Measurements from ENCODE around the gene SNX13.
A peak's percentile ranks its signal among the peaks of the same experiment; 100 is the strongest.

Gene SNX13, protein sequence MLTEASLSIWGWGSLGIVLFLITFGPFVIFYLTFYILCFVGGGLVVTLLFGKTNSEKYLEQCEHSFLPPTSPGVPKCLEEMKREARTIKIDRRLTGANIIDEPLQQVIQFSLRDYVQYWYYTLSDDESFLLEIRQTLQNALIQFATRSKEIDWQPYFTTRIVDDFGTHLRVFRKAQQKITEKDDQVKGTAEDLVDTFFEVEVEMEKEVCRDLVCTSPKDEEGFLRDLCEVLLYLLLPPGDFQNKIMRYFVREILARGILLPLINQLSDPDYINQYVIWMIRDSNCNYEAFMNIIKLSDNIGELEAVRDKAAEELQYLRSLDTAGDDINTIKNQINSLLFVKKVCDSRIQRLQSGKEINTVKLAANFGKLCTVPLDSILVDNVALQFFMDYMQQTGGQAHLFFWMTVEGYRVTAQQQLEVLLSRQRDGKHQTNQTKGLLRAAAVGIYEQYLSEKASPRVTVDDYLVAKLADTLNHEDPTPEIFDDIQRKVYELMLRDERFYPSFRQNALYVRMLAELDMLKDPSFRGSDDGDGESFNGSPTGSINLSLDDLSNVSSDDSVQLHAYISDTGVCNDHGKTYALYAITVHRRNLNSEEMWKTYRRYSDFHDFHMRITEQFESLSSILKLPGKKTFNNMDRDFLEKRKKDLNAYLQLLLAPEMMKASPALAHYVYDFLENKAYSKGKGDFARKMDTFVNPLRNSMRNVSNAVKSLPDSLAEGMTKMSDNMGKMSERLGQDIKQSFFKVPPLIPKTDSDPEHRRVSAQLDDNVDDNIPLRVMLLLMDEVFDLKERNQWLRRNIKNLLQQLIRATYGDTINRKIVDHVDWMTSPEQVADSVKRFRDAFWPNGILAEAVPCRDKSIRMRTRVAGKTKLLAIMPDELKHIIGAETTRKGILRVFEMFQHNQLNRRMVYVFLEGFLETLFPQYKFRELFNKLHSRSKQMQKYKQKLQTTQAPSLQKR

DNA sequence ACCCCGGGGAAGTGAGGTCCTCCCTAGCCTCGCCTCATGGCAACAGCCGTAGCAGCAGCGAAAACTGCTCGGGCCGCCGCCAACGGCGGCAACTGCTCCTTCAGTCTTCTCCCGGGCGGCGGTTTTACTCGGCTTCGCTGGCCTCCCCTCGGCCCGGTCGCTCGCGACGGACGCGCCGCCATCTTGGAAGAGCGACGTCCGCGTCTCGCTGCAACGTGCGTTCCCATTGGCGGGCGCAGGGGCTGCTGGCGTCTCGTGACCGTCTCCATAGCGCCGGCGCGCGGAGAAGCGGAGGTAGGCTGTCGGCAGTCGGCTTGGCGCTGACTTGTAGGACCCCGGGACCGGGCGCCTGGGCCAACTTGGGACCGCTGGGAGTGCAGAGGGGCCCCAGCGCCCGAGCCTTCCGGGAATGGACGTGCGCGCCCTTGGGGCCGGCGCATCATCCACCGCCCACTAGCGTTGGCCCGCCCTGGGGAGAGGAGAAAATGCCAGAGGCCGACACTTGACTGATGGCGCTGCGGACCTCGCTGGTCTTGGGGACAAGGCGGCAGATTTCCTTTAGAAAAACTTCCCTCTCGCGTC lies at the start of gene SNX13:
Gene SNX13, minus strand, starts transcription at position 193 of the 582 bp plus-strand sequence. CDS start 199 bp downstream, outside the sequence.
- DNase-seq, result peak; percentile 92

DNA sequence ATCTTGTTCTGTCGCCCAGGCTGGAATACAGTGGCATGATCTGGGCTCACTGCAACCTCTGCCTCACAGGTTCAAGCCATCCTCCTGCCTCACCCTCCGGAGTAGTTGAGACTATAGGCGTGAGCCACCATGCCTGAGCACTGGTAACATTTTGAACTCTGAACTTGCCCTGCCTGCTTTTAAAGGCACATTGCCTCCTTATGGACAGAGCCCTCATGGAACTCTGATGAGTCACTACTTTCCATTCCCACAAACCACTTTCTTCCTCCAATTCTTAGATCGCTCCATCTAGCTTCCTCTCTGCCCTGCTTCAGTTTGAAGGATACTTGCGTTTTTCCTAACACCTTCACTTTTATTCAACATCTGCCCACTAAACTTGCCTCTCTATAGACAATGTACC lies 49.3 kb upstream of the SNX13 start:
- no peak for DNase-seq

DNA sequence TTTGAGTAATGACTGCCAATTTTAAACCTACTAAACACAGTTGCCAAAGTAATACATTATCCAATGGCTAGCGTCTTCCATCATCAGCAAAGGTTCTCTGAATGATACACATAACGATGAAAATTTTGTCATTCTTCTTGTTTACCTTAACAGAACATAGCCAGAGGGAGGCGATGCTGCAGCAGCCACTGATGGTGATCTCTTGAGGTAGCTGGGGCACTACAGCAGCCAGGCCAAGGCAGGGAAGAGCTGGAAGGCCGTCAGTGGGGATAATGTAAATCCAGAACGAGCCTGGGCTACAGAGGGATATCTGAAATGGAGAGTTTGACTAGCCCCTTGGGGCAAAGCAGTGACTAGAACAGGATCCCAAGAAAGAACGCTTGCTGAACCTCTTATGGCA lies 48.6 kb upstream of the SNX13 start:
- DNase-seq, result no peak

DNA sequence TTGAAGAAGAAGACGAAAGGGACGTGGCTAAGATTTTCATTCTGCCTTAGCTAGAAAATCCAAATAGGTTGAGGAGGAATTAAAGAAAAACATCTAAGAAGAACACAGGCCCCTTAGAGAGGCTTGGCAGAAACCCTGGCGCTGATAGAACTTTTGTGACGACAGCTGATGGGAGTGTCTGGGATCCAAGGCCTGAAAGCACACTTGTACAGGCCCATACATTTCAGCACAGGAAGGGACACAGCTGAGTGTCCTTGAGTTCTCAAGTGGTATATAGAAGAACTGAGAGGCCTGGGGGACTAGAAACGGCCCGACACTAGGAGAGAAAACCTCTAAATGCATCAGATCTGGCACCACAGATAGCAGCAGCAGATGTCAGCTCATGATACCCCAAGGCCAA lies 47.8 kb upstream of the SNX13 start:
- DNase-seq, result no peak

DNA sequence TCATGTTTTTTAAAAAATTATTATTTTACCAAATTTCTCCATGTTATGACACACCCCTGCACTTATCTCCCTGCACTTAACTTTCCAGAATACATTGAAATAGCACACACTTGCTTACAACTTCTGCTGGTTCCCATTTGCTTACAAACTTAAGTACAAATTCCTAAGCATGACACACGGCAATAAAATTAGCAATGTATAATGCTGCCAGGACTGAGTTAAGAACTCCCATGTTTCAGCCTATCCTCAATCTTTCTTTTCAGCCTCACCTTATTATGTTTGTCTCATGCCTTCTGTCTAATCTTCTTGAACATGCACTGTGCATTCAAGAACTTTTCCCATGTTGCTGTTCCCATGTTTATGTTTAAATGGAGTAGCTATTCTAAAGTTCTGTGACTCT lies 46.6 kb upstream of the SNX13 start:
- no peak for DNase-seq

DNA sequence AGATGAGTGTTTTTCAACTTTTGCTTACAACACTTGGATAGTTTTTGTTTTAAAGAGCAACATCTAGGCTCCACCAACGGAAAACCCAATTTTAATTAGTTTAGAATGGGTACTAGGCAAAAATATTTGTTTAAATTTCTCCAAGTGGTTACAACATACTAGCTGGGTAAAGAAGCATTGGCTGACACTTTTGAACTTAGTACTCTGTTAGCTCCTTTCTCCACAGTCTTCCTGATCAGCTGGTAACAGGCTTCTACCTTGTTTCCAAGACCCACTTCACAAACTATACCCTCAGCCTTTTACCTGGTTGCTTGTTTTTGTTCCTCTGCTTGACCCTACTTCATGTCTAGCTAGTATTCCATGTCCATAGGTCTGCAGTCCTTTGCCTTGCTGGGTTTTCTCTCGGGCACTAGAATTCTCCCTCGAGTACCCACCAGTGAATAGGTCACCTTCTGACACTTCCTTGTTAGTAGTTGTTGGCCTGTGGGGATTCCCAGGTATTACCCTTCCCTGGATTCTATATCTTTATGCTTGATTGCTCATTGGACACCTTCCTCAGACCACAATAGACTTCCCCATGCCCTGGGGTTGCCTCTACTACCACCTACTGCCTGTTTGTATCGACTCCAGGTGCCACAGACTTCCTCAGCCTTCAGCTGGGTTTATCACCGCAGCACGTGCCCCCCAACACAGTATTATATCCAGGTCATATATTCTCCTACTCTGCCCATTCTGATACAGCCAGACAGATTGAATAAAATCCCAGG lies 45.4 kb upstream of the SNX13 start:
- DNase-seq, result no peak

DNA sequence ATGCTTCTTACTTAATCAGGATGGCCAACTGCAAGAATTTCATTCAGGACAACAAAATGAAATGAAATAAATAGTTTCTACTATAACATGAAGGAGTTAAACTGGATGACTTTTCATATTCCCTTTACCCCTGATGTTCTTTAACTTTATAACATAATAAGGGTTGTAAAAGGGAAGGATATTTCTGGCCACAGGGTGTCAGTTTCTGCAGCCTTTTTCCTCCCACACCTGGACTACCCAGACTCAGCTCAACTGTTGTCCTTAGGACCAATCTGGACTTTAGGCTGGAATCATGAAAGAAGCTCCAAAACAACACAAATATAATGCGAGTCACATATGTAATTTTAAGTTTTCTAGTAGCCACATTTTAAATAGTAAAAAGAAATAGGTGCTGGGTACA lies 44.0 kb upstream of the SNX13 start:
- DNase-seq, result no peak

DNA sequence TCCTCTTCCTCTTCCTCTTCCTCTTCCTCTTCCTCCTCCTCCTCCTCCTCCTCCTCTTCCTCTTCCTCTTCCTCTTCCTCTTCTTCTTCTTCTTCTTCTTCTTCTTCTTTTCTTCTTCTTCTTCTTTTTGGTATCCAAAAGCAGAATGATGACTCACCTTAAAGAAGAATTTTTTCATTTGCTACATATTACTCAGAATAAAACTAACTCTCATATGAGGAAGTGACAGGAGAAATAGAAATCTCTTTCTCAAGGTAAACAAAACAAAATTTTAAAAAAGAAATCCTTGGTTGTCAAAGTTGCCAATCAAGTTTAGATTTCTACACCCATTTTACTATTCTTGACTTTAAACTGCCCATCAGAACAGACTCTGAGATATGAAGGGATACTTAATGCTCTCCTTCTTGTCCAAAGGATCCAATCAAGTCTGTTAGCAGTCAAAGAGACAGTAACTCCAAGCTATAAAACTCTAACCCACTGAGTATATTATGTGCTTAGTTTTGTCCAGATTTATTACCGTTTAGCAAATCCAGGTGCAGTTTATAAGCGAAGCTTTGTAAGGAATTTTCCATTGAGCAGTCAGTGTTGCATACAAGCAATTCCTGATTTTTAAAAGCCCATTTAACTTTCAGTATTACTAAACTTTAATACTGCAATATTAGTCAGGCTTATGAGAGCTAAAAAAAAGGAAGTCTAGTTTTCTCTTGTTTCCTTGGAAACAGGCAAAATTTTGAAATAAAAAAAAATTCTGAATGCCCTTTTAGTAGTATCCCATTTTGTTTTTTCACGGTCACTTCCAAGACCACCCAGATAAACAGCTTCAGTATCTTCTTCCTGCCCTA lies 43.1 kb upstream of the SNX13 start:
- no peak for DNase-seq

DNA sequence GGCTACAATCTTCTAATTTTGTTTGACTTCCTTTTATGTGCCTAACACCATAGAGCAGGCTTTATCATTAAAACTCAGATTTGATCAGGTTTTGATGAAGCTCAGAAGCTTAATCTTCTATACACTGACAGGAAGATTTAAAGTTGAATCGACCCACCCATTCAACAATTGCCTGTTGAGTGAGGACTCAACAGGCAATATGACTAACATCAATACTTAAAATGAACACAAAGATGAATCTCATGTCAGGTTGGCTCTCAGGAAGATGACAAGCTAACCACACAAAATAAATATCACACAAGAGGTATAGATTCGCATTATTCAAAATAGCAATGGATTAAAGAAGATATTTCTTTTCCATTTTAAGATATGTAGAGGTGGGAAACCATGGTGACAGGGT lies 36.7 kb upstream of the SNX13 start:
- DNase-seq, result no peak

DNA sequence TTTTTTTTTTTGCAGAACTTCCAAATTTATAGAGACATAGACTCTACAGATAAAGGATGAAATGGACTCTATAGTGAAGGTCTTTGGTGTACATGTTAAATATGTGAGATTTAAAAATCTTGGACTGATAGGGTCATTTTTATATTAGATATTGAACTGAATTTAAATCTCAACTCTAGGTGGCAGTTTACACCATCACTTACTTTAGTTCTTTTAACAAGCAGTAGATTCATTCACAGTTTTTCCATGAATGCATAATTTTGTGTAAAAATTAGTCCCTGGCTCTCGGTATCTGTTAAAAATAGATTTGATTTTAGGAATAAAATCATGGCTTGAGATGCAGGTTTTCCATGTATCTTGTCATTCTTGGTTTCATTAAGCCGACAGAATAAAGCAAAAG lies 31.1 kb upstream of the SNX13 start:
- DNase-seq, result no peak

DNA sequence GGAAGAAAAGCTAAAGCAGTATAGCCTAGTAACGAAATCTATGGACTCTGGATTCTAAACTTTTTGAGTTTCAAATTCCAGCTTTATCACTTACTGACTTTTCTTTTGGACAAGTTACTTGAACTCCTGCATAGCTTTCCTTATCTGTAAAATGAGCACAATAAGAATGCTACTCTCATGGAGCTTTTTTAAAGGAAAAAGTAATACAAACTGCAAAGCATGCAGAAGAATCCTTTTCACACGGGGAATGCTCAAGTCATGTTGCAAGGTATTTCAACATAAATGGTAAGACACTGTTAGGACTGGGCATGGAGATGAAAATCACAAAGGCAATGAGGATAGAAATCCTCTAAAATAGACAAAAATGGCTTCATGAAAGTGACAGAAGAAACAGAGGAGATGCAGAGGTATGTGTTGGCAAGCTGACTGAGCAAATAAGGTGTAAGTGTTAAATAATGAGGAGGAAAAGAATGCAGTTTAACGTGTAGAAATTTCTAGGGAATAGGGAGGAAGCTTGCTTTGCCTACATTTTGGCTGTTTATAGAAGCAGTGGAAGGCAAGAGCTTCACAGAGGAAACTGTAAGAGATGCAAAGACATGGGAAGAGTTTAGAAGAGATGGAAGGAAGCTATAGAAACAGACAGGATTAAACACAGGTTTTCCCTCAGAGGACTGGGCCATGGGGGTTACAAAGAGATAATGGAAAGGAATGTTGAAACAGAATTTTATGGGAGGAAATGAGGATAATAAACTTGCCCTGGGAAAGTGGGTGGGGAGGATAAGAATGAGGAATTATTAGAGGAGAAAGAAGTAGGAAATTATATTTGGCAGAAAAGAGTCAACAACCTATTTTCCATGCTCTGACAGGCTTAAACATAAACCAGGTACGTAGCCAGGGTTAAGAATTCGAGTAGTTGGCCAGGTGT lies 28.8 kb upstream of the SNX13 start:
- no peak for DNase-seq

DNA sequence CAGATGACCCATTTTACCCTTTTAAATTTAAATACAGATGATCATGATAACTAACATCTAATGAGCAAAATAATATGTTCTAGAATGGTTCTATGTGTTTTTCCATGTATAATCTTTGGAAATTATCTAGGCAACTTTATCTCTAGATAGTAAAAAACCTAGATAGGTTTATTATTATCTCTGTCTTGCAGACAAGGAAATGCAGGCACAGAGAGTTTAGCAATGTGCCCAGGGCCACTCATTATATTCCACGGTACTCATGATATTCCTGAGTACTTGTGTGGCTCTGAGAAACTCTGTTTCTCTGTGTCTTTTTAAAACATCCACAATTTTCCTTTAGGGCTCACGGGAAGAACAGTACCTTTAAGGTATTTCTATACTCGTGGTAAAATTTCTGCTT lies 26.4 kb upstream of the SNX13 start:
- no peak for DNase-seq

DNA sequence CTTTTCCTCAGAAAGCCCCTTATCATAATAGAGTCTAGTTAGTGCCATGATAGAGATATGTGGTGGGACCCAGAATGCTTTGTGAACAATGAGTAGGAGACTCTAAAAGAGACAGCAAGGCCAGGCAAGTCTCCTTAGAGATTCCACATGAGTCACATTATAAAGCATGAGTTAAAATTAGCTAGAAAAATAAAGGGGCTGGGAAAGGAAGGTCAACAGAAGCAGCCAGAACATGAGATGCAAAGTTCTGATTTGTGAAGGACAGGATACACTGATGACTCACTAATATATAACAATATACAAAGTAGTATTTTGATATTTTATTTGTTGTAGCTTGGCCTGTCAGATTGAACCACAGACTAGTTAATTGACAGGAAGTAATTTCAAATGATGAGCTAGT lies 25.3 kb upstream of the SNX13 start:
- DNase-seq, result no peak

DNA sequence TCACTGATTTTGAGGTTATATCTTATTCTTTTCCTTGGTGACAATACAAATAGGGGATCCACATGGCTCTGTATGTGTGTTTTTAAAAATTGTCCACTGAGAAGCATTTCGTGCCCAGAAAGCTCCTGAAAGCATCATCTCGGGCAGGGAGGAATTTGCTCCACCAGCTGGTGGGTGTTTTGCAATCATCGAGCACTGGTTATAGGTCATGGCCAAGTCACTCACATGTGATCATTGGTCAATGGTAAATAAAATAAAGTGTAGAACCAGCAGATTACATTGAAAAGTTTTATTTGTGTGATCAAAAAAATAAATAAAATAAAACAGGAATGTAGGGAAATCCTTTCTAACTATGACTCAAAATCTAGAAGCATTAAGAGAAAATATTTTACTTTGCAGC lies 23.0 kb upstream of the SNX13 start:
- no peak for DNase-seq

DNA sequence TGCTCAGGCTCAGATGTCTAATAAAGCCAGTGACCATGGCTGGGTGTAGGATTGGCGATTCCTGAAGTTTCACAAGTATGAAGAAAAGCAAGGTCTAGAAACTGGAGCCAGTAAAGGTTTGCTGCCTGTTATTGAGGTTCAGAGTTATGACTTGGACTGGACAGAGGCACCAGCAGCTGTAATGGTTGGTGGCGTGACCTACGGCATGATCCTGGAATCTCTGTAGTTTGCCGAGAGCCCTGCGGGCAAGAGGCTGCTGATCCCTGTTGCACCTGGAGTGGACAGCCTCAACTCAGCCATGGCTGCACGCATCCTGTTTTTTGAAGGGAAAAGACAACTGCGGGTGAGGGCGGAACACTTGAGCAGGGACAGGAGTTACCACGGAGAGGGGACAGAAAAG lies 22.4 kb upstream of the SNX13 start:
- DNase-seq, result no peak

DNA sequence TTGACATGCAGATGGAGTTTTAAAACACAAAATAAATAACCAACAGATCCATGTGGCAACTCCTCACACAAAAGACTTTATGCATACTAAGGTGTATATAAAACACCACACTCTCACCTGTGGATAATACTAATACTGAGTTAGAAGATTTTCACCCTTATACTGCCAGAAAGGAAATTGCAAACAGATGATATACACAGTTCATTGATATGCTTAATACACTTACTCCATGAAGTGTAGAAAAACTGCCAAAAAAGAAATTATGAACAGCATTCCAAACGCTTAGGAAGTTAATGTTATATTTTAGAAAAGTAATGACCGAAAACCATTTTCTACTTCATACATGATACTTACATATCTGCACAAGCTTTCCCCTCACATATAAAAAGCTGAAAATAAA lies 17.6 kb upstream of the SNX13 start:
- no peak for DNase-seq

DNA sequence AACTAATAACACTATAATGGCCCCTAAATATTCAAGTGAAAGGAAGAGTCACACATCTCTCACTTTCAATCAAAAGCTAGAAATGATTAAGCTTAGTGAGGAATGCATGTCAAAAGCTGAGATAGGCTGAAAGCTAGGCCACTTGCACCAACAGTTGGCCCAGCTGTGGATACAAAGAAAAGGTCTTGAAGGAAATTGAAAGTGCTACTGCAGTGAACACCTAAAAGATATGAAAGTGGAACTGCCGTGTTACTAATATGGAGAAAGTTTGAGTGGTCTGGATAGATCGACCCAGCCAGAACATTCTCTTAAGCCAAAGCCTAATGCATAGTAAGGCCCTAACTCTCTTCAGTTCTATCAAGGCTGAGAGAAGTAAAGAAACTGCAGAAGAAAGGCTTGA lies 12.1 kb upstream of the SNX13 start:
- no peak for DNase-seq

DNA sequence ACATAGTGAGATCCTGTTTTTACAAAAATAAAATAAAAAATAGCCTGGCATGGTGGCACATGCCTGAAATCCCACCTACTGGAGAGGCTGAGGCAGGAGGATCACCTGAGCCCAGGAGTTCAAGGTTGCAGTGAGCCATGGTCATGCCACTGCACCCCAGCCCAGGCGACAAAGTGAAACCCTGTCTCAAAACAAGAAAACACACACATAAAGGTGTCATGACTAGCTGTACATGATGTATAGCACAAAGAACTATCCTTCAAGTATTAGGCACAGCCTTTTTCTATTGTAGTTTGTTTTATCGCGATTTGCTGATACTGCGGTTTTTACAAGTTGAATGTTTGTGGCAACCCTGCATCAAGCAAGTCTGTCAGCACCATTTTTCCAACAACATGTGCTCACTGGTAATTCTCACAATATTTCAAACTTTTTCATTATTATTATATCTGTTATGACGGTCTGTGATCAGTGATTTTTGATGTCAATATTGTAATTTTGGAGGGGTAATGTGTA lies 11.5 kb upstream of the SNX13 start:
- no peak for DNase-seq

DNA sequence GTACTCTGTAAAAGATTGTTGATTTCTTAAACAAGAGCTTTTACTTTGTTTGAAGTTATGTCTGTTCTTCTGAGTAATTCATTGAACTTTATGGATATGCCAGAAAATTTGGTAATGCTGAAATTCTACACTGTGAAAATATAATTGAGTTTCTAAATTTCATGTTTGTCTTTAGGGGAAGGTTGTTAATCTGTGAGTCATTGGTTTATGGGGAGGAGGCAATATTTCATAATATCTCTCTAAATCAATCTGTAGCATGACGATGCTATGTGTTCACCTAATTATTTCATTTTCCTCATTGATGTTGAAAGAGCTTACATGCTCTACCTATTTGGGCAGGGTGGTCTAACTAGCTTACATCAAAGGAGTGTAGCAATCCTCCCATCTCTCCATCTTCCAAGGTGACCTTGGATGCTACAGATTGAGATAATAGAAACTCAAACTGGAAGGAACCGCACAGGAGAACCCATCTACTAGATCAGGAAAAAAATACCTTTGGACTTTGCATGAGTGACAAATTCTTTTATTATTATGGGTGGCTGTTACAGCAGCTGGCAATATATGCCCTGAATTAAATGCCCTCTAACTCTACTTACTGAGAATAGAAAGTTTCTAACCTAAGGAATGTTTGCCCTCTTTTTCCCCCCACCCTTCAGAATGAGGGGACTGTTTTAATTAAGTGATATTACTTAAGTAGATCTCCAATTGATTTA lies 8.4 kb upstream of the SNX13 start:
- DNase-seq, result no peak

DNA sequence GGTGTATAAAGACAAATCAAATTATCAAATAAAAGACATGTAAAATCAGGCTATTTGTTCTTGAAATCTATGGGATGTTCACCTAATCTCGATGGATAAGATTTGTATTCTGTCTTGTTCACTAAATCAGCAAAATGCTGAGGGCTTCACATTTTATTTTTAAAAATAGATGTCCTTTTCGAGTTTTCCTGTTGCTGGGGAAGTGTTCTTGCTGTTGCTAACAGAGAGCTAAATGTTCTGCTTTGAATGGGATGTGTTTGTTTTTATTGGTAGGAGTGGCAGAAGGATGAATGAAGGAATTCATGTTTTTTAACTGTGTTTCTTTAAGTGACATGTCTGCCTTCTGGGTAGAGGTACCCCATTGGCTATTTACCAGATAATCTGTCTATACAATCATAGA lies 7.3 kb upstream of the SNX13 start:
- no peak for DNase-seq
